ENCODE results near the gene NREP. TPM values are rescaled to one million over a fixed set of nuclear protein-coding genes. Genes with fewer than 3 reads are reported as not detected.
"Not testable (repeated sequence)": the region's sequence is repeated elsewhere in the genome, so short reads cannot be mapped to it uniquely, and the experiment has no call there.

NREP gene
- total RNA-seq, 1 experiment from 2014 or later, result 6.0 TPM

- DNase-seq (ENCODE audit: low read depth, low spot score) (no peak), ATAC-seq (no peak)
- TF ChIP-seq POLR2A (IDR thresholded peaks at IDR 0.05; ENCODE audit: borderline replicate concordance, extremely low read depth, insufficient read depth, insufficient read length) (no peak), POLR2AphosphoS5 (IDR thresholded peaks at IDR 0.05; ENCODE audit: low read depth, low read length) (no peak), CEBPB (IDR thresholded peaks at IDR 0.05; ENCODE audit: low read depth) (no peak)
- RAD21 ChIA-PET (ENCODE audit: low non-redundant PET in 1 of 2, low total read pairs in 2 of 2, uncharacterized antibody in 2 of 2, unreplicated experiment in 2 of 2), result no interaction called here
- CTCF ChIA-PET, result no interaction called here
- BruUV-seq (replicated peaks), result no TSS peak
- H3K27ac ChIP-seq (ENCODE audit: low read depth, low read length), result no peak overlapping the region
- no peak overlapping the region for H3K4me3 ChIP-seq (replicated peaks in 1 of 2; ENCODE audit: low read depth in 1 of 2, low read length in 2 of 2)
- POLR2A ChIA-PET, result no interaction called here
- H3K4me1 ChIP-seq (ENCODE audit: control insufficient read depth in 1 of 2, insufficient read depth in 2 of 2, low read length in 2 of 2), result no peaks in the 10 kb centered on the region
- no peaks in the 10 kb centered on the region for H3K79me2 ChIP-seq (ENCODE audit: insufficient read depth, low read length)
- H3K9ac ChIP-seq (ENCODE audit: low read length), result no peak overlapping the region
- no peaks in the 10 kb centered on the region for H3K9me3 ChIP-seq (ENCODE audit: control insufficient read depth in 1 of 2, insufficient read depth in 1 of 2, low read depth in 1 of 2, low read length in 2 of 2)
- no peak overlapping the region for H2AFZ ChIP-seq (ENCODE audit: low read depth, low read length, poor library complexity, severe bottlenecking)
- H3K36me3 ChIP-seq (ENCODE audit: control insufficient read depth in 1 of 2, insufficient read depth in 2 of 2, low read length in 2 of 2), result no peaks in the 10 kb centered on the region
- no peaks in the 10 kb centered on the region for H4K20me1 ChIP-seq (ENCODE audit: insufficient read depth)
- intact Hi-C loops (cut with micrococcal nuclease), result no loop called here
- H3K4me2 ChIP-seq (ENCODE audit: low read length), result no peak overlapping the region
- no peaks in the 10 kb centered on the region for H3K27me3 ChIP-seq (ENCODE audit: insufficient read depth, low read length)
- no peaks in the 10 kb centered on the region for H3K9me2 ChIP-seq (ENCODE audit: insufficient read depth)
Observed at GRCh38 chr5:111719773-111720172, 37.2 kb downstream of the NREP start.

GRCh38 chr5:111716789-111717188, 40.2 kb downstream of the NREP start:
- POLR2A ChIA-PET; intact Hi-C loops (cut with micrococcal nuclease); H3K4me2 ChIP-seq (ENCODE audit: low read length); H3K4me3 ChIP-seq (replicated peaks in 1 of 2; ENCODE audit: low read depth in 1 of 2, low read length in 2 of 2); H3K9ac ChIP-seq (ENCODE audit: low read length); H3K79me2 ChIP-seq (ENCODE audit: insufficient read depth, low read length); H3K36me3 ChIP-seq (ENCODE audit: control insufficient read depth in 1 of 2, insufficient read depth in 2 of 2, low read length in 2 of 2); ATAC-seq; H3K9me3 ChIP-seq (ENCODE audit: control insufficient read depth in 1 of 2, insufficient read depth in 1 of 2, low read depth in 1 of 2, low read length in 2 of 2); H3K4me1 ChIP-seq (ENCODE audit: control insufficient read depth in 1 of 2, insufficient read depth in 2 of 2, low read length in 2 of 2); CTCF ChIA-PET; H3K27me3 ChIP-seq (ENCODE audit: insufficient read depth, low read length); RAD21 ChIA-PET (ENCODE audit: low non-redundant PET in 1 of 2, low total read pairs in 2 of 2, uncharacterized antibody in 2 of 2, unreplicated experiment in 2 of 2); H3K9me2 ChIP-seq (ENCODE audit: insufficient read depth); BruUV-seq (replicated peaks); H2AFZ ChIP-seq (ENCODE audit: low read depth, low read length, poor library complexity, severe bottlenecking); DNase-seq (ENCODE audit: low read depth, low spot score); H4K20me1 ChIP-seq (ENCODE audit: insufficient read depth); H3K27ac ChIP-seq (ENCODE audit: low read depth, low read length): not testable (repeated sequence)

- Histone ChIP-seq H3K27me3 (ENCODE audit: insufficient read depth, low read length) (no peaks in the 10 kb centered on the region), H2AFZ (ENCODE audit: low read depth, low read length, poor library complexity, severe bottlenecking) (no peak overlapping the region), H3K4me1 (ENCODE audit: control insufficient read depth in 1 of 2, insufficient read depth in 2 of 2, low read length in 2 of 2) (no peaks in the 10 kb centered on the region), H3K9me3 (ENCODE audit: control insufficient read depth in 1 of 2, insufficient read depth in 1 of 2, low read depth in 1 of 2, low read length in 2 of 2) (no peaks in the 10 kb centered on the region), H3K9me2 (ENCODE audit: insufficient read depth) (no peaks in the 10 kb centered on the region), H4K20me1 (ENCODE audit: insufficient read depth) (no peaks in the 10 kb centered on the region), H3K4me2 (ENCODE audit: low read length) (no peak overlapping the region), H3K4me3 (replicated peaks in 1 of 2; ENCODE audit: low read depth in 1 of 2, low read length in 2 of 2) (no peak overlapping the region), H3K9ac (ENCODE audit: low read length) (no peak overlapping the region), H3K27ac (ENCODE audit: low read depth, low read length) (no peak overlapping the region), H3K36me3 (ENCODE audit: control insufficient read depth in 1 of 2, insufficient read depth in 2 of 2, low read length in 2 of 2) (no peaks in the 10 kb centered on the region), H3K79me2 (ENCODE audit: insufficient read depth, low read length) (no peaks in the 10 kb centered on the region)
- ATAC-seq (no peak), DNase-seq (ENCODE audit: low read depth, low spot score) (no peak)
- ChIA-PET RAD21 (ENCODE audit: low non-redundant PET in 1 of 2, low total read pairs in 2 of 2, uncharacterized antibody in 2 of 2, unreplicated experiment in 2 of 2) (no interaction called here), CTCF (no interaction called here), POLR2A (no interaction called here)
- no TSS peak for BruUV-seq (replicated peaks)
- intact Hi-C loops (cut with micrococcal nuclease), result no loop called here
- TF ChIP-seq ZFX (IDR thresholded peaks at IDR 0.05) (no peak), CEBPB (IDR thresholded peaks at IDR 0.05; ENCODE audit: low read depth) (no peak), CTCF (IDR thresholded peaks at IDR 0.05 in 2 of 3, conservative IDR thresholded peaks at IDR 0.05 in 1 of 3; ENCODE audit: borderline replicate concordance in 1 of 3, insufficient read depth in 1 of 3, low read depth in 2 of 3, low read length in 2 of 3) (no peak), SRF (IDR thresholded peaks at IDR 0.05; ENCODE audit: low read depth) (no peak), REST (IDR thresholded peaks at IDR 0.05; ENCODE audit: low read depth) (no peak), EZH2 (IDR thresholded peaks at IDR 0.05) (no peak), ATF3 (IDR thresholded peaks at IDR 0.05) (no peak)
Observed at GRCh38 chr5:111707630-111708164, 49.3 kb downstream of the NREP start.
